ENCODE data around the gene AACS.
"Not testable (repeated sequence)": the region's sequence is repeated elsewhere in the genome, so short reads cannot be mapped to it uniquely, and the experiment has no call there.

AACS gene

GRCh38 chr12:125092872-125093680, 27.8 kb downstream of the AACS start:
- DNase-seq = no peak

GRCh38 chr12:125093681-125094330, 28.6 kb downstream of the AACS start:
- no peak for DNase-seq

- no peak for DNase-seq
These were observed 31.7 kb downstream of the AACS start for GRCh38 chr12:125096894-125097293.

DNA sequence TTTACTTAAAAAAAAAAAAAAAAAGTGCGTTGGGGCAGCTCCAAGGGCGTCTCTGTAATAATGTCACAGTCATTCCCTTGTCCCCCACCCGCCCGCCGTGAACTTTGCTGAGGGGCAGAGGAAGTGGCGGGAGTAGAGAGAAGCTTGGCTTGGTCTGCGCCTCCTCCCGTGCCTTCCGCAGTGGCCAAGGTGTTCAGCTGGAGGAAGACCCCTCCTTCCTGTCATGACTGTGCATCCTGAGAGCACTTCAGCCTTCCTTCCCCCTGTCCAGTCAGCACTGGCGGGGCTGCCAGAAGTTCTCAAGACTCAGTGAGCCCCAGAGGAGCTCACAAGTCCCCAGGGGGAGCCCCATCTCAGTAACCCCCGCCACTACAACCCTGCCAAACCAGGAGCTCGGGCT, 32.2 kb downstream of the AACS start:
- no peak for DNase-seq

GRCh38 chr12:125098676-125099408, 33.6 kb downstream of the AACS start:
- no peak for DNase-seq

DNA sequence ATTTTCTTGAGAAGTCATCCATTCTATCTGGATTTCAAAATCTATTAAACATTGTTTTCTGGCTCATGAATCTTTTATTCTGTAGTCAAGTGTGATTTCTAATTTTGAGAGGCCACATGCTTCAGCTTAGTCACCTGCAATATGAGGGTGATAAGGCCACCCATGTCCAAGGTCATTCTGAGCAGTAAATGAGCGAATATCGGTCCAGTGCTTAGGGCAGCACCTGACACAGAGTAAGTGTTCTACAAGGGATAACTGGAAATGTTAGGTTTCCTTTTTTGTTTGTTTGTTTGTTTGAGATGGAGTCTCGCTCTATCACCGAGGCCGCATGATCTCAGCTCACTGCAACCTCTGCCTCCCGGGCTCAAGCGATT, 34.2 kb downstream of the AACS start:
- DNase-seq = no peak

GRCh38 chr12:125100551-125101434, 35.6 kb downstream of the AACS start:
- no peak for DNase-seq

DNA sequence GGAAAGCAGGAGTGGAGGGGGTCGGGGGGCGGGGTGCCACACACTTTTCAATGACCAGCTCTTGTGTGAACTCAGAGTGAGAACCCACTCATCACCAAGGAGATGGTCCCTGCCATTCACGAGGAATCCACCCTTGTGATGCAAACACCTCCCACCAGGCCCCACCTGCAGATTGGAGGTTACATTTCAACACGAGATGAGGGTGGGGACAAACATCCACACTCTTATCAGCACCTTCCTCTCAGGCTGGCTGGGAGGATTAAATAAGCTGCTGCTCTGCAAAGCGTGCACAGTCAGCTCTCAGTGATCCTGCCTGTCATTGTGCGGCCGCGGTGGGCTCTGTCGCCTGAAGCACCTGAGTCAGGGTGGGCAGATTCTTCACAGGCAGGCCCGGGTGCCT, 39.7 kb downstream of the AACS start:
- DNase-seq = no peak

DNA sequence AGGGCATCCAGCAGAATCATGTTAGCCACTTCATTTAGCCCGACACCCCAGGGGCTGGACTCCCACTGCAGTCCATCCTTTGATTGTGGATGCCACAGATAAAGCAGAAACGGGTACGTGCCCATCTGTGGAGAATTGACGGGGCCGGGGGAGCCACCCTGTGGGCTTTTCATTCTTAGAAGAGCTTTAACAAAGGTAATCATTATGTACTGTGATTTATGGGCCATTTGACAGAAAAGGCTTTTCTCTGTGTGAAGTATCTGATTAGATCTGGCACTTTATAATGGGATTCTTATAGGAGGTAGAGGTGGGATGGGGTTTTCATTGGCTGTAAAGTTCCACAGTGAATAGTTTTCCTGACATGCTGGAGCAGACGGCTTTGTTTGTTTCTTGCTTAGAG, 40.4 kb downstream of the AACS start:
- DNase-seq = no peak

GRCh38 chr12:125110641-125111360, 45.6 kb downstream of the AACS start:
- DNase-seq = no peak

- DNase-seq = no peak
These were observed 46.2 kb downstream of the AACS start for GRCh38 chr12:125111403-125111802.

GRCh38 chr12:125112614-125113013, 47.4 kb downstream of the AACS start:
- DNase-seq = not testable (repeated sequence)

GRCh38 chr12:125113263-125113662, 48.0 kb downstream of the AACS start:
- DNase-seq = no peak

DNA sequence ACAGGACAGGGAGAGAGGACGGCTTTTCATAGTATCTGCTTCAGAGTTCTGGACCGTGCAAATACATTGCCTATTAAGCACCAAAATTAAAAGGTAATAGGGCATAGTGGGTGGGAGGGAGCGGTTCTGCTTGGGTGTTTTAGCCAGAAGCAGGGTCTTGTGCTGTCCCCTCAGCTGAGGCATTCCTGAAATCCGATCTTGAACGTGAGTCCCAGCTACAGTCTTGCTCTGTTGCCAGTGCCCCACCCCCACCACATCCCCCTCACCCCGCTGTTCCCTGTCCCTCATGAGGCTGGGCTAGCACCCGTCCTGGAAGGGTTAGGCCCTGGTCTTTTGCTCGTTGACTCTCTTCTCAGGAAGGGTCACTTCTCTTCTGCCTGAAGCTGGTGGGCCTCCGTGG, 48.6 kb downstream of the AACS start:
- DNase-seq = no peak

GRCh38 chr12:125114365-125115141, 49.3 kb downstream of the AACS start:
- DNase-seq = no peak

- no peak for DNase-seq
These were observed 55.3 kb downstream of the AACS start for GRCh38 chr12:125120566-125120965.

GRCh38 chr12:125121106-125121505, 55.9 kb downstream of the AACS start:
- no peak for DNase-seq

DNA sequence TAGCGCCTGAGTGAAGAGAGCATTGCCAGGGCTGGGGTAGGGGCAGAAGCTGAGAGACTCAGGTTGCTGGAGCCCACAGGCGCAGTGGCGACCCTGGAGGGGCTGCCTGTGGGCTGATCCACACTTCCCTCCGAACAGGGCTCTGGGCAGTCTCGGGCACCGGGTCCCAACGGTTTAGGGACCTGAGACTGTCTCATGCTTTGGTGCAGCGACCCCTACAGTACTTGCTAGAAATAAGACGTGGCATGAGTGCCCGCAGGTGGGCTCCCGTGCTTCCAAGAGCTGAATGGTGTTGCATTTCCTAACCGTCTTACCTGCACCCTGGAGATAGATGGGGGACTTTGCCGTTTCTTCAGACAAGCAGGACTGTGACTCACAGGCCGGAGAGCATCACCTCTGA, 57.4 kb downstream of the AACS start:
- no peak for DNase-seq

DNA sequence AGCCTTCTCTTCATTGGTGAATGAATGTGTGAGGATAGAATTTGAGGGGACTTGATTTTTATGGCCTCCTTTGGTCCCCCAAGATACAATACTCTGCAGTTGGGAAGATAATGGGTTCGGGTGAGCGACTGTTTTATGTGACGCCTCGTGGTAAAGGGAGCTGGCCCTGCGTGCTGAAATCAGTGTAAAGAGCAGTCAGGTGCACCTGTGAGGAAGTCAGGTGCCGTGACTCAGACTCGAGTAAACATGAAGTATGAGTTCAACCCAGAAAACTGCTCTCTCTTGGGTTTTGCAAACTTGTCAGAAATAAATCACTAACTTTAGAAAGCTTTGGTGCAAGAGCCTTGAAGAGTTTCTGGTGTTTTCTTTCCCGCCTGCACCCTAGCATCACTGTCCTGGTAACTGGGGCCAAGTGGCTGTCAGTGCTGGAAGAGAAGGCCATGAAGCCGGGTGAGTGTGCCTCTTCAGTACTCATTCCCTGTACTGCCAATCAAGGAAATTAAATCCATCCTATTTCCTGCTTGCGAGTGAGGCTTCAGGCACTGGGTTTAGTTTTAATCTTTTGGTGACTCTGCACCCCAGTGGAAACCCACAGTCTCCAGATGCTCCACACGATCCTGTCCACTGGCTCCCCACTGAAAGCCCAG, 59.2 kb downstream of the AACS start:
- DNase-seq = no peak

DNA sequence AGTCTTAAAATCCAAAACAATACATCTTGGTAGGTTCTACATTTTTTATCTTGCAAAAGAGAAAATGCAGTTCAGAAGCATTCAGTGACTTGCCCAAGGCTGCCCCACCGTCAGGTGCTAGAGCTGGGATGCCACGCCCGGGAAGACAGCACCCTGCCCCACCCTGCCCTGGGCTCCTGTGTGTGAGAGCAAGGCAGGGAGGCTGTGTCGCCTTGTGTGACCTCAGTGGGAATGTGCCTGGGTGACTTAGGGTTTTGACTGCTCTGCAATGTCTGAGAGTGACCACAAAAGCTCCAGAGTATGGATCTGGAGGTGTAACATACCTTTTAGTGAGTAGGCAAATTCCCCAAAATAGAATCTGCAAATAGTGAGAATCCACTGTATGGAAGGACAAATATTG, 60.0 kb downstream of the AACS start:
- DNase-seq = no peak

Measured in NCI-H1694 treated with DMSO at 0.1 percent for 48 hours (cell line).